HepG2 (cell line): Measurements from ENCODE around the gene POLR3GL. TPM values are rescaled to one million over a fixed set of nuclear protein-coding genes. Genes with fewer than 3 reads are reported as not detected.

Experiments
- HNF1A ChIP-seq, 2 experiments: sonication (generic) in 1 of 2; formaldehyde crosslinking in 1 of 2; IDR thresholded peaks; 2 replicates each; pipeline versions ENCODE4 v1.4.0 to v1.6.1; 2016 to 2020; ENCODE audit warnings: borderline replicate concordance in 1 of 2, low read depth in 1 of 2, mild to moderate bottlenecking in 1 of 2, missing genetic modification reagents in 1 of 2
- KLF11 ChIP-seq: IDR thresholded peaks from 2 replicates; pipeline ENCODE4 v1.6.1; 2016; ENCODE audit warnings: missing compliant biosample characterization
- MED8 ChIP-seq: sonication (generic); formaldehyde crosslinking; IDR thresholded peaks from 2 replicates; pipeline ENCODE4 v1.8.1; 2023; ENCODE audit warnings: mild to moderate bottlenecking, missing genetic modification reagents; ENCODE audit not compliant: insufficient replicate concordance
- RFX3 ChIP-seq: IDR thresholded peaks from 2 replicates; pipeline ENCODE4 v1.6.1; 2016; ENCODE audit warnings: missing biosample characterization, missing genetic modification reagents
- SNAPC4 ChIP-seq: sonication (generic); formaldehyde crosslinking; IDR thresholded peaks from 2 replicates; pipeline ENCODE4 v1.4.0; 2020; ENCODE audit warnings: mild to moderate bottlenecking, missing genetic modification reagents
- UBTF ChIP-seq: sonication (generic); formaldehyde crosslinking; IDR thresholded peaks from 2 replicates; pipeline ENCODE4 v1.4.0; 2020; ENCODE audit warnings: mild to moderate bottlenecking, missing genetic modification reagents
- ZBTB37 ChIP-seq: sonication (generic); formaldehyde crosslinking; IDR thresholded peaks from 2 replicates; pipeline ENCODE4 v1.4.0; 2020; ENCODE audit warnings: mild to moderate bottlenecking, missing genetic modification reagents
- ZNF326 ChIP-seq: sonication (generic); formaldehyde crosslinking; IDR thresholded peaks from 2 replicates; pipeline ENCODE4 v1.4.0; 2020; ENCODE audit warnings: missing genetic modification reagents, borderline replicate concordance
- ZNF597 ChIP-seq: sonication (generic); formaldehyde crosslinking; IDR thresholded peaks from 2 replicates; pipeline ENCODE4 v1.5.0; 2020; ENCODE audit warnings: missing genetic modification reagents
- ZNF761 ChIP-seq: sonication (generic); formaldehyde crosslinking; conservative IDR thresholded peaks from 2 replicates; pipeline ENCODE4 v1.4.0; 2020; ENCODE audit warnings: mild to moderate bottlenecking, missing genetic modification reagents
- polyA plus RNA-seq, 8 experiments: library from polyadenylated mRNA; depleted of rRNA in 3 of 8; stranded (reverse) in 7 of 8; unstranded in 1 of 8; fragments of >200 nt; fragmentation: Illumina TruSeq in 4 of 8; extraction: Trizol in 4 of 8; gene quantifications; 2 replicates each; pipeline versions ENCODE4 v1.2.1 to v1.2.3, GENCODE V29; 2011 to 2016; ENCODE audit warnings: low read depth in 4 of 8, missing spikeins in 1 of 8, mixed read lengths in 1 of 8; ENCODE audit not compliant: insufficient read depth in 1 of 8
- total RNA-seq, 5 experiments: library from RNA; depleted of rRNA; stranded (reverse); fragments of >200 nt; fragmentation: Illumina TruSeq; extraction: Trizol; gene quantifications; 2 replicates each; pipeline ENCODE4 v1.2.3, GENCODE V29; 2016; ENCODE audit warnings: low read depth in 1 of 5

POLR3GL gene
- total and polyA plus RNA-seq, 2 of the 13 experiments (the other 11 are each of a cell fraction or from before 2014, with no cell fraction given), result 11.5 to 12.4 TPM

GRCh38 chr1:145985502-145986439 is 21.3 kb downstream of the POLR3GL start (continued):
- no peak for TF ChIP-seq ZBTB37 (CRISPR knock-in tag)
- TF ChIP-seq ZNF326 (CRISPR knock-in tag), result no peak
- no peak for TF ChIP-seq UBTF (CRISPR knock-in tag)
- no peak for TF ChIP-seq KLF11 (CRISPR knock-in tag)
- TF ChIP-seq HNF1A (IDR thresholded peaks at IDR 0.05; ENCODE audit: low read depth), result no peak
- no peak for TF ChIP-seq HNF1A (CRISPR knock-in tag; IDR thresholded peaks at IDR 0.05; ENCODE audit: borderline replicate concordance)
- no peak for TF ChIP-seq ZNF761 (CRISPR knock-in tag)
- no peak for TF ChIP-seq SNAPC4
- no peak for TF ChIP-seq MED8
- TF ChIP-seq ZNF597 (CRISPR knock-in tag), result no peak
- peak; percentile 44; the same call in 1 of the 2 replicates for TF ChIP-seq RFX3 (CRISPR knock-in tag)
